Ectodermal cell (in vitro differentiated cells): Measurements from ENCODE around the gene ANXA11.

ENCODE experiments used
- H3K27ac ChIP-seq: 2 replicates; pipeline ENCODE4 v1.7.0; 2013; ENCODE audit warnings: mild to moderate bottlenecking, low read depth, low read length; ENCODE audit not compliant: insufficient read depth, poor library complexity, severe bottlenecking
- H3K27me3 ChIP-seq: 2 replicates; pipeline ENCODE4 v1.7.0; 2013; ENCODE audit warnings: mild to moderate bottlenecking, low read length; ENCODE audit not compliant: insufficient read depth, control insufficient read depth, poor library complexity, severe bottlenecking
- H3K36me3 ChIP-seq: one replicate; pipeline ENCODE4 v1.7.0; 2013; ENCODE audit warnings: low read length; ENCODE audit not compliant: control insufficient read depth, insufficient read depth
- H3K4me1 ChIP-seq: one replicate; pipeline ENCODE4 v1.7.0; 2013; ENCODE audit warnings: low read length; ENCODE audit not compliant: control insufficient read depth, insufficient read depth
- H3K4me3 ChIP-seq: 2 replicates; pipeline ENCODE4 v1.7.0; 2013; ENCODE audit warnings: low read depth, low read length, control low read depth; ENCODE audit not compliant: insufficient read depth
- H3K9me3 ChIP-seq: 2 replicates; pipeline ENCODE4 v1.7.0; 2013; ENCODE audit warnings: mild to moderate bottlenecking, low read length, moderate library complexity; ENCODE audit not compliant: control insufficient read depth
- WGBS, 2 experiments: methylation state at CpG; one replicate each; pipeline ENCODE4 v1.1.7; 2013; ENCODE audit warnings: missing lambda C conversion rate in 2 of 2; 5-methylcytosine and 5-hydroxymethylcytosine counted together

ANXA11 gene

GRCh38 chr10:80188713-80189112 lies 16.6 kb downstream of the ANXA11 start:
- H3K36me3 ChIP-seq, result no peaks in the 10 kb centered on the region
- no peak overlapping the region for H3K4me3 ChIP-seq
- no peak overlapping the region for H3K27ac ChIP-seq
- H3K27me3 ChIP-seq, result no peaks in the 10 kb centered on the region
- H3K4me1 ChIP-seq, result no peaks in the 10 kb centered on the region
- no peaks in the 10 kb centered on the region for H3K9me3 ChIP-seq
- WGBS, 2 experiments, result 91% methylated on average over 9 of the region's 9 CpGs

- no peaks in the 10 kb centered on the region for H3K4me1 ChIP-seq
- 91 to 95% methylated on average over 12 to 13 of the region's 16 CpGs for WGBS, 2 experiments
- no peaks in the 10 kb centered on the region for H3K27me3 ChIP-seq
- H3K27ac ChIP-seq, result no peak overlapping the region
- H3K4me3 ChIP-seq, result no peak overlapping the region
- no peaks in the 10 kb centered on the region for H3K36me3 ChIP-seq
- no peaks in the 10 kb centered on the region for H3K9me3 ChIP-seq
These were observed 17.6 kb downstream of the ANXA11 start for GRCh38 chr10:80187465-80188409.

GRCh38 chr10:80187060-80187459 lies 18.3 kb downstream of the ANXA11 start:
- Histone ChIP-seq H3K9me3 (no peaks in the 10 kb centered on the region), H3K27ac (no peak overlapping the region), H3K4me1 (no peaks in the 10 kb centered on the region), H3K27me3 (no peaks in the 10 kb centered on the region), H3K4me3 (no peak overlapping the region), H3K36me3 (no peaks in the 10 kb centered on the region)
- 86 to 98% methylated on average over 2 of the region's 2 CpGs for WGBS, 2 experiments

- no peak overlapping the region for H3K27ac ChIP-seq
- 89% methylated on average over 13 of the region's 13 CpGs for WGBS, 2 experiments
- H3K4me1 ChIP-seq, result no peaks in the 10 kb centered on the region
- no peaks in the 10 kb centered on the region for H3K36me3 ChIP-seq
- H3K9me3 ChIP-seq, result no peaks in the 10 kb centered on the region
- no peak overlapping the region for H3K4me3 ChIP-seq
- H3K27me3 ChIP-seq, result no peaks in the 10 kb centered on the region
These were observed 18.8 kb downstream of the ANXA11 start for GRCh38 chr10:80186364-80187012.

GRCh38 chr10:80185578-80186299 lies 19.6 kb downstream of the ANXA11 start:
- H3K9me3 ChIP-seq, result no peaks in the 10 kb centered on the region
- 94 to 95% methylated on average over 3 to 5 of the region's 5 CpGs for WGBS, 2 experiments
- no peaks in the 10 kb centered on the region for H3K36me3 ChIP-seq
- no peak overlapping the region for H3K4me3 ChIP-seq
- H3K27me3 ChIP-seq, result no peaks in the 10 kb centered on the region
- H3K27ac ChIP-seq, result no peak overlapping the region
- H3K4me1 ChIP-seq, result no peaks in the 10 kb centered on the region

GRCh38 chr10:80184291-80184690 lies 21.0 kb downstream of the ANXA11 start:
- no peak overlapping the region for H3K4me3 ChIP-seq
- H3K27me3 ChIP-seq, result no peaks in the 10 kb centered on the region
- no peaks in the 10 kb centered on the region for H3K4me1 ChIP-seq
- H3K27ac ChIP-seq, result no peak overlapping the region
- H3K9me3 ChIP-seq, result no peaks in the 10 kb centered on the region
- H3K36me3 ChIP-seq, result no peaks in the 10 kb centered on the region
- WGBS, 2 experiments, result 93 to 94% methylated on average over 4 of the region's 4 CpGs

GRCh38 chr10:80183436-80183835 lies 21.9 kb downstream of the ANXA11 start:
- WGBS, 2 experiments, result 91 to 93% methylated on average over 4 of the region's 4 CpGs
- Histone ChIP-seq H3K4me1 (no peaks in the 10 kb centered on the region), H3K27me3 (no peaks in the 10 kb centered on the region), H3K9me3 (no peaks in the 10 kb centered on the region), H3K36me3 (no peaks in the 10 kb centered on the region), H3K4me3 (no peak overlapping the region), H3K27ac (no peak overlapping the region)

- H3K27ac ChIP-seq, result no peak overlapping the region
- no peaks in the 10 kb centered on the region for H3K9me3 ChIP-seq
- H3K4me3 ChIP-seq, result no peak overlapping the region
- H3K36me3 ChIP-seq, result no peaks in the 10 kb centered on the region
- WGBS, 2 experiments, result 92 to 94% methylated on average over 6 of the region's 6 CpGs
- no peaks in the 10 kb centered on the region for H3K4me1 ChIP-seq
- no peaks in the 10 kb centered on the region for H3K27me3 ChIP-seq
These were observed 22.4 kb downstream of the ANXA11 start for GRCh38 chr10:80182986-80183385.

GRCh38 chr10:80177781-80178636 lies 27.3 kb downstream of the ANXA11 start:
- 83 to 85% methylated on average over 12 of the region's 12 CpGs for WGBS, 2 experiments
- no peak overlapping the region for H3K27ac ChIP-seq

More at GRCh38 chr10:80177781-80178636, 27.3 kb downstream of the ANXA11 start:
- Histone ChIP-seq H3K27me3 (no peaks in the 10 kb centered on the region), H3K4me1 (no peaks in the 10 kb centered on the region), H3K36me3 (no peaks in the 10 kb centered on the region), H3K4me3 (no peak overlapping the region), H3K9me3 (no peaks in the 10 kb centered on the region)
